SK-N-SH treated with all-trans-retinoic acid at 6 μM for 48 hours (cell line): ENCODE measurements around the gene PRF1.

Experiments used
- CREB5 ChIP-seq: fragments of 250-450 bp; sonication (Bioruptor Pico); IDR thresholded peaks from 2 replicates; pipeline ENCODE4 v1.5.1; 2020; ENCODE audit warnings: low read depth, mild to moderate bottlenecking, moderate library complexity
- CSDC2 ChIP-seq: fragments of 250-450 bp; sonication (Bioruptor Pico); IDR thresholded peaks from 2 replicates; pipeline ENCODE4 v1.5.0; 2020; ENCODE audit warnings: mild to moderate bottlenecking, moderate library complexity
- PATZ1 ChIP-seq: fragments of 250-450 bp; sonication (Bioruptor Pico); IDR thresholded peaks from 2 replicates; pipeline ENCODE4 v1.8.0; 2020; ENCODE audit warnings: mild to moderate bottlenecking, moderate library complexity, borderline replicate concordance
- TOX ChIP-seq: fragments of 250-450 bp; sonication (Bioruptor Pico); IDR thresholded peaks from 2 replicates; pipeline ENCODE4 v1.8.0; 2021; ENCODE audit warnings: mild to moderate bottlenecking, moderate library complexity, borderline replicate concordance
- ZC3H10 ChIP-seq: fragments of 250-450 bp; sonication (Bioruptor Pico); IDR thresholded peaks from 2 replicates; pipeline ENCODE4 v1.5.1; 2021; ENCODE audit warnings: mild to moderate bottlenecking, moderate library complexity
- ZNF565 ChIP-seq: fragments of 450-650 bp; formaldehyde crosslinking; conservative IDR thresholded peaks from 2 replicates; pipeline ENCODE4 v1.5.0; 2020; ENCODE audit warnings: low read depth, mild to moderate bottlenecking, moderate library complexity
- ZNF8 ChIP-seq: fragments of 450-650 bp; formaldehyde crosslinking; IDR thresholded peaks from 2 replicates; pipeline ENCODE4 v1.5.0; 2020; ENCODE audit warnings: mild to moderate bottlenecking, moderate library complexity

GRCh38 chr10:70561070-70561469 is 41.5 kb downstream of the PRF1 start:
- TF ChIP-seq ZNF8 (no peak), PATZ1 (no peak), ZNF565 (no peak), CREB5 (CRISPR knock-in tag) (no peak), CSDC2 (CRISPR knock-in tag) (no peak), TOX (CRISPR knock-in tag) (no peak), ZC3H10 (no peak)
